ENCODE measurements around the gene CFI. TPM values are rescaled to one million over a fixed set of nuclear protein-coding genes. Genes with fewer than 3 reads are reported as not detected.

CFI gene
- total and polyA plus RNA-seq, 9 of the 15 experiments (the other 6 are each of a cell fraction or from before 2014, with no cell fraction given) = 0.30 to 8.4 (median 0.95) TPM

DNA sequence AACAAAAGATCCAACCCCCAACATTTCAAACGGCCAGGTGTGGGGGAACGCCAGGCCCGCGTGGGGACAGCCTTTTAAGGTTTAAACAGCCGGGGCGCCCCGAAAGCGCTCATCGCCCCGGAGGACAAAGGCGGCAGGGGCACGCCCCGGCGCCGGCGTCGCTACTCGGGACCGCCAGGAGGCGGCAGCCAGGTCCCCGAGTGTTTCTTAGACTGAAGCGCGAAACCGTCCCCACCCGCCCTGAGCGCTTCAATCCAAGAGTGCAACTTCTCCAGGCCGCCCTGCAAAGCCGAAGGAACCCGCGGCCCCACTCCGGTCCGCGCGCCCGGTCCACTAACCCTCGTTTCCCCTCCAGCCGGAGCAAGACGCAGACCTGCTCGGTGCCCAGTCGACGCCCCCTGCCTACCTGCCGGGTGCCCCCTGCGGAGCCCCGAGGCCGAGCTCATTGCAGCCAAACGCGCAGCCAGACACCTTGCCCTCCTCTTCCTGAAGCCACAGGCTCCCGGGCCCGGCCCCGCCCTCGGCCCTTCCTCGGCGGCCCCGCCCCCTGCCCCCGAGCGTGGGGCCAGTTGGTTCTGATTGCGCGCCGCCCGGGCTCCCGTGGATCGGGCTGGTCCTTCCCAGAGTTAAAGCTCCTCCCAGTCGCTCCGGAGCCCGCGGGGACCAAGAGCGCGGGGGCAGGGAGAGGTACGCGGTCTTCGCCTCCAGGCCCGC, 98.7 kb downstream of the CFI start, which contains the start of gene CASP6 (continued):
- TF ChIP-seq, protein P1, sequence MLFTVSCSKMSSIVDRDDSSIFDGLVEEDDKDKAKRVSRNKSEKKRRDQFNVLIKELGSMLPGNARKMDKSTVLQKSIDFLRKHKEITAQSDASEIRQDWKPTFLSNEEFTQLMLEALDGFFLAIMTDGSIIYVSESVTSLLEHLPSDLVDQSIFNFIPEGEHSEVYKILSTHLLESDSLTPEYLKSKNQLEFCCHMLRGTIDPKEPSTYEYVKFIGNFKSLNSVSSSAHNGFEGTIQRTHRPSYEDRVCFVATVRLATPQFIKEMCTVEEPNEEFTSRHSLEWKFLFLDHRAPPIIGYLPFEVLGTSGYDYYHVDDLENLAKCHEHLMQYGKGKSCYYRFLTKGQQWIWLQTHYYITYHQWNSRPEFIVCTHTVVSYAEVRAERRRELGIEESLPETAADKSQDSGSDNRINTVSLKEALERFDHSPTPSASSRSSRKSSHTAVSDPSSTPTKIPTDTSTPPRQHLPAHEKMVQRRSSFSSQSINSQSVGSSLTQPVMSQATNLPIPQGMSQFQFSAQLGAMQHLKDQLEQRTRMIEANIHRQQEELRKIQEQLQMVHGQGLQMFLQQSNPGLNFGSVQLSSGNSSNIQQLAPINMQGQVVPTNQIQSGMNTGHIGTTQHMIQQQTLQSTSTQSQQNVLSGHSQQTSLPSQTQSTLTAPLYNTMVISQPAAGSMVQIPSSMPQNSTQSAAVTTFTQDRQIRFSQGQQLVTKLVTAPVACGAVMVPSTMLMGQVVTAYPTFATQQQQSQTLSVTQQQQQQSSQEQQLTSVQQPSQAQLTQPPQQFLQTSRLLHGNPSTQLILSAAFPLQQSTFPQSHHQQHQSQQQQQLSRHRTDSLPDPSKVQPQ (CRISPR knock-in tag; IDR thresholded peaks at IDR 0.05; ENCODE audit: borderline replicate concordance) = no peak
- TF ChIP-seq HDAC1 (IDR thresholded peaks at IDR 0.05) (peak in 1 of 2 experiments; percentile 77; a peak in 2 of 4 replicates), CTBP1 (IDR thresholded peaks at IDR 0.05; ENCODE audit: borderline replicate concordance) (peak; percentile 67; the same call in 1 of the 2 replicates), TBL1XR1 (IDR thresholded peaks at IDR 0.05; ENCODE audit: low read length in 2 of 2) (0 out of 4 replicates have a peak, but pooled peaks of 1 of the 2 experiments have one; percentile 24), TOE1 (IDR thresholded peaks at IDR 0.05; ENCODE audit: borderline replicate concordance) (peak; percentile 52; the same call in 1 of the 2 replicates), TOE1 (CRISPR knock-in tag; IDR thresholded peaks at IDR 0.05; ENCODE audit: borderline replicate concordance, low read depth) (no peak), SMAD3 (CRISPR knock-in tag; conservative IDR thresholded peaks at IDR 0.05) (no peak; the same call in 1 of the 2 replicates), POLR2B (IDR thresholded peaks at IDR 0.05; ENCODE audit: low read depth, partially characterized antibody) (peak; percentile 70), ZNF384 (IDR thresholded peaks at IDR 0.05; ENCODE audit: low read depth, low read length) (0 out of 2 replicates have a peak, but pooled peaks have one; percentile 7), ZNF75A (CRISPR knock-in tag; IDR thresholded peaks at IDR 0.05) (no peak), POLR2H (tag; IDR thresholded peaks at IDR 0.05; ENCODE audit: low read depth) (peak; percentile 63), ERF (CRISPR knock-in tag; IDR thresholded peaks at IDR 0.05) (peak; percentile 42; the same call in 1 of the 2 replicates), SLC30A9 (CRISPR knock-in tag; IDR thresholded peaks at IDR 0.05) (no peak), MYC (IDR thresholded peaks at IDR 0.05; ENCODE audit: low read depth, low read length) (peak; percentile 51; the same call in 1 of the 2 replicates), MYC (CRISPR knock-in tag; IDR thresholded peaks at IDR 0.05; ENCODE audit: borderline replicate concordance, low read depth) (no peak), ARNT (IDR thresholded peaks at IDR 0.05) (no peak)
- TF ChIP-seq, protein P2, sequence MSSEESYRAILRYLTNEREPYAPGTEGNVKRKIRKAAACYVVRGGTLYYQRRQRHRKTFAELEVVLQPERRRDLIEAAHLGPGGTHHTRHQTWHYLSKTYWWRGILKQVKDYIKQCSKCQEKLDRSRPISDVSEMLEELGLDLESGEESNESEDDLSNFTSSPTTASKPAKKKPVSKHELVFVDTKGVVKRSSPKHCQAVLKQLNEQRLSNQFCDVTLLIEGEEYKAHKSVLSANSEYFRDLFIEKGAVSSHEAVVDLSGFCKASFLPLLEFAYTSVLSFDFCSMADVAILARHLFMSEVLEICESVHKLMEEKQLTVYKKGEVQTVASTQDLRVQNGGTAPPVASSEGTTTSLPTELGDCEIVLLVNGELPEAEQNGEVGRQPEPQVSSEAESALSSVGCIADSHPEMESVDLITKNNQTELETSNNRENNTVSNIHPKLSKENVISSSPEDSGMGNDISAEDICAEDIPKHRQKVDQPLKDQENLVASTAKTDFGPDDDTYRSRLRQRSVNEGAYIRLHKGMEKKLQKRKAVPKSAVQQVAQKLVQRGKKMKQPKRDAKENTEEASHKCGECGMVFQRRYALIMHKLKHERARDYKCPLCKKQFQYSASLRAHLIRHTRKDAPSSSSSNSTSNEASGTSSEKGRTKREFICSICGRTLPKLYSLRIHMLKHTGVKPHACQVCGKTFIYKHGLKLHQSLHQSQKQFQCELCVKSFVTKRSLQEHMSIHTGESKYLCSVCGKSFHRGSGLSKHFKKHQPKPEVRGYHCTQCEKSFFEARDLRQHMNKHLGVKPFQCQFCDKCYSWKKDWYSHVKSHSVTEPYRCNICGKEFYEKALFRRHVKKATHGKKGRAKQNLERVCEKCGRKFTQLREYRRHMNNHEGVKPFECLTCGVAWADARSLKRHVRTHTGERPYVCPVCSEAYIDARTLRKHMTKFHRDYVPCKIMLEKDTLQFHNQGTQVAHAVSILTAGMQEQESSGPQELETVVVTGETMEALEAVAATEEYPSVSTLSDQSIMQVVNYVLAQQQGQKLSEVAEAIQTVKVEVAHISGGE (CRISPR knock-in tag; IDR thresholded peaks at IDR 0.05) = peak in 1 of 3 experiments; percentile 13; a peak in 1 of 6 replicates
- TF ChIP-seq, protein P3, sequence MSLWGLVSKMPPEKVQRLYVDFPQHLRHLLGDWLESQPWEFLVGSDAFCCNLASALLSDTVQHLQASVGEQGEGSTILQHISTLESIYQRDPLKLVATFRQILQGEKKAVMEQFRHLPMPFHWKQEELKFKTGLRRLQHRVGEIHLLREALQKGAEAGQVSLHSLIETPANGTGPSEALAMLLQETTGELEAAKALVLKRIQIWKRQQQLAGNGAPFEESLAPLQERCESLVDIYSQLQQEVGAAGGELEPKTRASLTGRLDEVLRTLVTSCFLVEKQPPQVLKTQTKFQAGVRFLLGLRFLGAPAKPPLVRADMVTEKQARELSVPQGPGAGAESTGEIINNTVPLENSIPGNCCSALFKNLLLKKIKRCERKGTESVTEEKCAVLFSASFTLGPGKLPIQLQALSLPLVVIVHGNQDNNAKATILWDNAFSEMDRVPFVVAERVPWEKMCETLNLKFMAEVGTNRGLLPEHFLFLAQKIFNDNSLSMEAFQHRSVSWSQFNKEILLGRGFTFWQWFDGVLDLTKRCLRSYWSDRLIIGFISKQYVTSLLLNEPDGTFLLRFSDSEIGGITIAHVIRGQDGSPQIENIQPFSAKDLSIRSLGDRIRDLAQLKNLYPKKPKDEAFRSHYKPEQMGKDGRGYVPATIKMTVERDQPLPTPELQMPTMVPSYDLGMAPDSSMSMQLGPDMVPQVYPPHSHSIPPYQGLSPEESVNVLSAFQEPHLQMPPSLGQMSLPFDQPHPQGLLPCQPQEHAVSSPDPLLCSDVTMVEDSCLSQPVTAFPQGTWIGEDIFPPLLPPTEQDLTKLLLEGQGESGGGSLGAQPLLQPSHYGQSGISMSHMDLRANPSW (CRISPR knock-in tag; IDR thresholded peaks at IDR 0.05) = no peak

Measured in K562 (cell line).